ENCODE data around the gene CEP192.

CEP192 gene

GRCh38 chr18:13151656-13152055 is 160.5 kb downstream of the CEP192 start:
- DNase-seq, result no peak

- no peak for DNase-seq
Observed at GRCh38 chr18:13158428-13158827, 167.3 kb downstream of the CEP192 start.

- DNase-seq, result peak; percentile 74
Observed at GRCh38 chr18:13159579-13159978, 168.4 kb downstream of the CEP192 start.

GRCh38 chr18:13161276-13161899 is 170.2 kb downstream of the CEP192 start:
- DNase-seq, result no peak

- DNase-seq, result peak; percentile 15
Observed at GRCh38 chr18:13163167-13163927, 172.2 kb downstream of the CEP192 start.

GRCh38 chr18:13164406-13164805 is 173.2 kb downstream of the CEP192 start:
- DNase-seq, result no peak

- DNase-seq, result no peak
Observed at GRCh38 chr18:13165636-13166423, 174.7 kb downstream of the CEP192 start.

- no peak for DNase-seq
Observed at GRCh38 chr18:13173578-13174145, 182.5 kb downstream of the CEP192 start.

Data from fibroblast of skin of scalp (primary cell).